Lung (tissue), 12 donors: ENCODE results near the gene CPD. TPM values are rescaled to one million over a fixed set of nuclear protein-coding genes. Genes with fewer than 3 reads are reported as not detected.

Experiments
- ATAC-seq: fragments of 200-7000 bp; cut with Tn5 transposase; one replicate; pipeline ENCODE4 v1.9.1; 2020; ENCODE audit warnings: moderate number of reproducible peaks; ENCODE audit not compliant: insufficient read depth, low FRiP score
- DNase-seq, 3 donors: peaks; one replicate each; pipeline ENCODE4 v3.0.0-alpha.2; 2013 to 2017
- H3K27ac ChIP-seq, 2 donors: one replicate each; pipeline ENCODE4 v1.5.1; 2013; ENCODE audit warnings: mild to moderate bottlenecking in 2 of 2, moderate library complexity in 2 of 2, control low read depth in 1 of 2, inconsistent platforms in 1 of 2, low read depth in 1 of 2, low read length in 1 of 2
- H3K27me3 ChIP-seq, 3 donors: one replicate each; pipeline ENCODE4 v1.5.1; 2013; ENCODE audit warnings: low read length in 2 of 3; ENCODE audit not compliant: control insufficient read depth in 3 of 3, insufficient read depth in 3 of 3
- H3K36me3 ChIP-seq, 4 donors: one replicate each; pipeline ENCODE4 v1.5.1; 2013; ENCODE audit warnings: low read length in 4 of 4, mild to moderate bottlenecking in 1 of 4, moderate library complexity in 1 of 4; ENCODE audit not compliant: control insufficient read depth in 4 of 4, insufficient read depth in 4 of 4
- H3K4me1 ChIP-seq, 5 donors: one replicate each; pipeline ENCODE4 v1.5.1; 2013; ENCODE audit warnings: low read length in 5 of 5, mild to moderate bottlenecking in 2 of 5, moderate library complexity in 1 of 5; ENCODE audit not compliant: control insufficient read depth in 5 of 5, insufficient read depth in 5 of 5
- H3K4me3 ChIP-seq: one replicate; pipeline ENCODE4 v1.5.1; 2013; ENCODE audit warnings: mild to moderate bottlenecking, control low read depth, moderate library complexity
- H3K9ac ChIP-seq, 2 donors: one replicate each; pipeline ENCODE4 v1.5.1; 2013; ENCODE audit warnings: low read length in 2 of 2, control low read depth in 1 of 2; ENCODE audit not compliant: insufficient read depth in 1 of 2
- H3K9me3 ChIP-seq, 4 donors: one replicate each; pipeline ENCODE4 v1.5.1; 2013; ENCODE audit warnings: low read length in 3 of 4, mild to moderate bottlenecking in 1 of 4, moderate library complexity in 1 of 4; ENCODE audit not compliant: control insufficient read depth in 4 of 4, insufficient read depth in 3 of 4
- CTCF ChIP-seq: IDR thresholded peaks from 2 replicates; pipeline ENCODE4 v1.5.1; 2012; ENCODE audit warnings: mild to moderate bottlenecking; ENCODE audit errors: control extremely low read depth, extremely low read depth
- WGBS, 2 donors: extraction: QIAGEN DNeasy Blood & Tissue Kit; methylation state at CpG; one replicate each; pipeline ENCODE4 v1.1.7; 2013; 5-methylcytosine and 5-hydroxymethylcytosine counted together
- polyA plus RNA-seq, 2 donors: library from polyadenylated mRNA; stranded (reverse); fragments of 200-250 nt; gene quantifications; one replicate each; pipeline ENCODE4 v1.2.1, GENCODE V29; 2013
- total RNA-seq, 2 donors: library from RNA; depleted of rRNA in 1 of 2; stranded (reverse); fragments of >200 nt in 1 of 2; gene quantifications; one replicate each; pipeline ENCODE4 v1.2.1, GENCODE V29; 2014 to 2021
- donor health status: control.
- donor health status: control.
- donor health status: Bipolar disorder and iron deficiency.
- donor health status: healthy.
- donor health status: DM: yes; HTN: yes; CAD: no.

Gene CPD
- total and polyA plus RNA-seq, 4 donors, result 11.1 to 126 (median 88.1) TPM

- H3K9me3 ChIP-seq, result peaks cover 0 to 2% (median 0%) of the 10 kb centered on the region in 4 donors
- H3K9ac ChIP-seq, result no peak overlapping the region
- H3K36me3 ChIP-seq, result peaks cover 10 to 21% (median 18%) of the 10 kb centered on the region in 4 donors
- no peaks in the 10 kb centered on the region for H3K27me3 ChIP-seq
- peak; percentile 66 to 91 (median 90) for DNase-seq
- WGBS, 2 donors, result 73 to 85% methylated on average over 4 of the region's 4 CpGs
- peaks cover 0 to 2% (median 0%) of the 10 kb centered on the region in 5 donors for H3K4me1 ChIP-seq
- no peak overlapping the region for H3K4me3 ChIP-seq
- TF ChIP-seq CTCF, result no peak
- ATAC-seq, result no peak
- H3K27ac ChIP-seq, result no peak overlapping the region
These were observed 70.8 kb downstream of the CPD start for GRCh38 chr17:30449480-30449879.

GRCh38 chr17:30450125-30451027, 71.6 kb downstream of the CPD start:
- no peak overlapping the region for H3K9ac ChIP-seq
- 90 to 93% methylated on average over 12 of the region's 12 CpGs for WGBS, 2 donors
- H3K27me3 ChIP-seq, result no peaks in the 10 kb centered on the region
- peaks cover 10 to 20% (median 19%) of the 10 kb centered on the region in 4 donors for H3K36me3 ChIP-seq
- ATAC-seq (no peak), DNase-seq (no peak)
- H3K4me1 ChIP-seq, result peaks cover 0 to 2% (median 0%) of the 10 kb centered on the region in 5 donors
- peaks cover 0 to 2% (median 0%) of the 10 kb centered on the region in 4 donors for H3K9me3 ChIP-seq
- no peak overlapping the region for H3K4me3 ChIP-seq
- no peak overlapping the region for H3K27ac ChIP-seq
- TF ChIP-seq CTCF, result no peak

- DNase-seq (no peak), ATAC-seq (no peak)
- H3K4me1 ChIP-seq, result peaks cover 0 to 2% (median 0%) of the 10 kb centered on the region in 5 donors
- H3K27ac ChIP-seq, result no peak overlapping the region
- peaks cover 22 to 28% (median 26%) of the 10 kb centered on the region in 4 donors for H3K36me3 ChIP-seq
- H3K9me3 ChIP-seq, result peaks cover 0 to 2% (median 0%) of the 10 kb centered on the region in 4 donors
- no peak overlapping the region for H3K4me3 ChIP-seq
- H3K27me3 ChIP-seq, result no peaks in the 10 kb centered on the region
- no peak for TF ChIP-seq CTCF
- no peak overlapping the region for H3K9ac ChIP-seq
- WGBS, 2 donors, result 80 to 86% methylated on average over 4 of the region's 4 CpGs
These were observed 75.9 kb downstream of the CPD start for GRCh38 chr17:30454635-30455034.
